ENCODE measurements around the gene KLHL28. TPM values are rescaled to one million over a fixed set of nuclear protein-coding genes. Genes with fewer than 3 reads are reported as not detected.

The KLHL28 gene
- total RNA-seq, 1 experiment from 2014 or later, result 4.7 TPM

- Histone ChIP-seq H3K36me3 (ENCODE audit: control insufficient read depth, insufficient read depth, low read length) (no peaks in the 10 kb centered on the region), H3K4me3 (ENCODE audit: low read depth, low read length) (no peak overlapping the region), H3K27me3 (replicated peaks; ENCODE audit: control insufficient read depth, insufficient read depth, low read length) (no peaks in the 10 kb centered on the region), H3K4me1 (no peaks in the 10 kb centered on the region), H3K9me3 (no peaks in the 10 kb centered on the region)
- no peak for TF ChIP-seq CTCF (IDR thresholded peaks at IDR 0.05; ENCODE audit: insufficient read depth in 1 of 2, low read depth in 1 of 2, low read length in 1 of 2, severe bottlenecking in 1 of 2, unreplicated experiment in 1 of 2)
- intact Hi-C loops (cut with micrococcal nuclease; ENCODE audit: unreplicated experiment), result no loop called here
- POLR2A ChIA-PET, result no interaction called here
- Mint-ChIP-seq H3K27me3 (ENCODE audit: insufficient read depth, unreplicated experiment) (no peaks in the 10 kb centered on the region), H3K36me3 (ENCODE audit: insufficient read depth, unreplicated experiment) (no peaks in the 10 kb centered on the region), H3K4me3 (ENCODE audit: unreplicated experiment) (no peak overlapping the region), H3K27ac (ENCODE audit: unreplicated experiment) (no peak overlapping the region), H3K4me1 (ENCODE audit: low read depth, unreplicated experiment) (no peaks in the 10 kb centered on the region), H3K9me3 (ENCODE audit: unreplicated experiment) (no peaks in the 10 kb centered on the region)
- DNase-seq, result no peak
- no TSS peak for BruUV-seq (replicated peaks)
- CTCF ChIA-PET, result no interaction called here
Observed at GRCh38 chr14:44951051-44951450, 10.7 kb downstream of the KLHL28 start.

- no peak for DNase-seq
- CTCF ChIA-PET, result no interaction called here
- POLR2A ChIA-PET, result no interaction called here
- no peaks in the 10 kb centered on the region for H3K9me3 ChIP-seq
- Mint-ChIP-seq H3K27me3 (ENCODE audit: insufficient read depth, unreplicated experiment) (no peaks in the 10 kb centered on the region), H3K4me3 (ENCODE audit: unreplicated experiment) (no peak overlapping the region), H3K4me1 (ENCODE audit: low read depth, unreplicated experiment) (peaks cover 10% of the 10 kb centered on the region), H3K27ac (ENCODE audit: unreplicated experiment) (no peak overlapping the region), H3K9me3 (ENCODE audit: unreplicated experiment) (no peaks in the 10 kb centered on the region), H3K36me3 (ENCODE audit: insufficient read depth, unreplicated experiment) (peaks cover 14% of the 10 kb centered on the region)
- intact Hi-C loops (cut with micrococcal nuclease; ENCODE audit: unreplicated experiment), result no loop called here
- H3K4me1 ChIP-seq, result no peaks in the 10 kb centered on the region
- no peaks in the 10 kb centered on the region for H3K36me3 ChIP-seq (ENCODE audit: control insufficient read depth, insufficient read depth, low read length)
- TF ChIP-seq CTCF (IDR thresholded peaks at IDR 0.05; ENCODE audit: insufficient read depth in 1 of 2, low read depth in 1 of 2, low read length in 1 of 2, severe bottlenecking in 1 of 2, unreplicated experiment in 1 of 2), result no peak
- H3K4me3 ChIP-seq (ENCODE audit: low read depth, low read length), result no peak overlapping the region
- H3K27me3 ChIP-seq (replicated peaks; ENCODE audit: control insufficient read depth, insufficient read depth, low read length), result no peaks in the 10 kb centered on the region
- no TSS peak for BruUV-seq (replicated peaks)
Observed at GRCh38 chr14:44945264-44945663, 16.5 kb downstream of the KLHL28 start.

GRCh38 chr14:44944107-44944506 lies 17.6 kb downstream of the KLHL28 start:
- no peaks in the 10 kb centered on the region for H3K27me3 ChIP-seq (replicated peaks; ENCODE audit: control insufficient read depth, insufficient read depth, low read length)
- intact Hi-C loops (cut with micrococcal nuclease; ENCODE audit: unreplicated experiment), result no loop called here
- H3K9me3 ChIP-seq, result no peaks in the 10 kb centered on the region
- H3K36me3 ChIP-seq (ENCODE audit: control insufficient read depth, insufficient read depth, low read length), result no peaks in the 10 kb centered on the region
- no peak overlapping the region for H3K4me3 ChIP-seq (ENCODE audit: low read depth, low read length)
- no peaks in the 10 kb centered on the region for H3K4me1 ChIP-seq
- no peak overlapping the region for H3K27ac Mint-ChIP-seq (ENCODE audit: unreplicated experiment)
- DNase-seq, result no peak
- peaks cover 7% of the 10 kb centered on the region for H3K9me3 Mint-ChIP-seq (ENCODE audit: unreplicated experiment)
- peaks cover 14% of the 10 kb centered on the region for H3K36me3 Mint-ChIP-seq (ENCODE audit: insufficient read depth, unreplicated experiment)
- ChIA-PET CTCF (no interaction called here), POLR2A (interaction anchor here (0.7 kb wide), 1 partner anchor 35 kb away, joined by 6 read pairs; no protein-coding TSS in a partner anchor)
- no peaks in the 10 kb centered on the region for H3K27me3 Mint-ChIP-seq (ENCODE audit: insufficient read depth, unreplicated experiment)
- H3K4me3 Mint-ChIP-seq (ENCODE audit: unreplicated experiment), result no peak overlapping the region
- BruUV-seq (replicated peaks), result no TSS peak
- TF ChIP-seq CTCF (IDR thresholded peaks at IDR 0.05; ENCODE audit: insufficient read depth in 1 of 2, low read depth in 1 of 2, low read length in 1 of 2, severe bottlenecking in 1 of 2, unreplicated experiment in 1 of 2), result no peak
- H3K4me1 Mint-ChIP-seq (ENCODE audit: low read depth, unreplicated experiment), result peaks cover 10% of the 10 kb centered on the region

Data from Caco-2 (cell line).